OCI-LY1 (cell line): ENCODE results near the gene ZMYM4.

Experiments
- CTCF ChIP-seq: fragments of 200-600 bp; sonication (generic), shearing (Covaris generic); IDR thresholded peaks from 2 replicates; pipeline ENCODE4 v1.5.1; 2017; ENCODE audit warnings: mild to moderate bottlenecking, antibody characterized with exemption, low read length, moderate library complexity, mixed read lengths
- EZH2 ChIP-seq: fragments of 200-600 bp; sonication (generic), shearing (Covaris generic); IDR thresholded peaks from 2 replicates; pipeline ENCODE4 v1.8.0; 2017; ENCODE audit warnings: borderline replicate concordance, mixed run types, mild to moderate bottlenecking, antibody characterized with exemption, low read length, moderate library complexity, mixed read lengths

GRCh38 chr1:35379317-35380000 is 111.0 kb downstream of the ZMYM4 start:
- TF ChIP-seq CTCF (no peak), EZH2 (no peak)
